Lower leg skin (tissue), 4 donors: ENCODE measurements around the gene ACO2. TPM values are rescaled to one million over a fixed set of nuclear protein-coding genes. Genes with fewer than 3 reads are reported as not detected.

Experiments used
- DNase-seq, 2 donors: peaks; one replicate each; pipeline ENCODE4 v3.0.0-alpha.2; 2019; ENCODE audit warnings: low spot score in 2 of 2
- H3K4me3 ChIP-seq: fragments of 200-600 bp; sonication (generic); 2 replicates; pipeline ENCODE4 v1.5.1; 2017; ENCODE audit warnings: mild to moderate bottlenecking, low read depth; ENCODE audit not compliant: poor library complexity, severe bottlenecking
- POLR2A ChIP-seq, 2 donors: fragments of 450-650 bp; IDR thresholded peaks; one replicate each; pipeline ENCODE4 v1.6.1; 2016 to 2017; ENCODE audit warnings: antibody characterized with exemption in 2 of 2, mild to moderate bottlenecking in 1 of 2, moderate library complexity in 1 of 2
- WGBS, 2 donors: methylation state at CpG; one replicate each; pipeline ENCODE4 v1.1.5; 2018; 5-methylcytosine and 5-hydroxymethylcytosine counted together
- intact Hi-C: fragments of 100-400 bp; cut with DNase I; formaldehyde crosslinking; loops from one replicate; pipeline ENCODE4 v1.15.0; 2023; ENCODE audit warnings: low total_unique reads
- total RNA-seq, 4 donors: library from RNA; depleted of rRNA; stranded (reverse); fragments of >200 nt; gene quantifications; one replicate each; pipeline ENCODE4 v1.1.0, GENCODE V29; 2016
- TF ChIP-seq, protein P1 (sequence below), 3 donors: fragments of 450-650 bp; IDR thresholded peaks; one replicate each; pipeline ENCODE4 v1.5.1; 2016; ENCODE audit warnings: antibody characterized with exemption in 3 of 3, mild to moderate bottlenecking in 3 of 3, moderate library complexity in 2 of 3

ACO2 gene
- total RNA-seq, 4 donors from 2014 or later: 64.0 to 103 (median 83.1) TPM

DNA sequence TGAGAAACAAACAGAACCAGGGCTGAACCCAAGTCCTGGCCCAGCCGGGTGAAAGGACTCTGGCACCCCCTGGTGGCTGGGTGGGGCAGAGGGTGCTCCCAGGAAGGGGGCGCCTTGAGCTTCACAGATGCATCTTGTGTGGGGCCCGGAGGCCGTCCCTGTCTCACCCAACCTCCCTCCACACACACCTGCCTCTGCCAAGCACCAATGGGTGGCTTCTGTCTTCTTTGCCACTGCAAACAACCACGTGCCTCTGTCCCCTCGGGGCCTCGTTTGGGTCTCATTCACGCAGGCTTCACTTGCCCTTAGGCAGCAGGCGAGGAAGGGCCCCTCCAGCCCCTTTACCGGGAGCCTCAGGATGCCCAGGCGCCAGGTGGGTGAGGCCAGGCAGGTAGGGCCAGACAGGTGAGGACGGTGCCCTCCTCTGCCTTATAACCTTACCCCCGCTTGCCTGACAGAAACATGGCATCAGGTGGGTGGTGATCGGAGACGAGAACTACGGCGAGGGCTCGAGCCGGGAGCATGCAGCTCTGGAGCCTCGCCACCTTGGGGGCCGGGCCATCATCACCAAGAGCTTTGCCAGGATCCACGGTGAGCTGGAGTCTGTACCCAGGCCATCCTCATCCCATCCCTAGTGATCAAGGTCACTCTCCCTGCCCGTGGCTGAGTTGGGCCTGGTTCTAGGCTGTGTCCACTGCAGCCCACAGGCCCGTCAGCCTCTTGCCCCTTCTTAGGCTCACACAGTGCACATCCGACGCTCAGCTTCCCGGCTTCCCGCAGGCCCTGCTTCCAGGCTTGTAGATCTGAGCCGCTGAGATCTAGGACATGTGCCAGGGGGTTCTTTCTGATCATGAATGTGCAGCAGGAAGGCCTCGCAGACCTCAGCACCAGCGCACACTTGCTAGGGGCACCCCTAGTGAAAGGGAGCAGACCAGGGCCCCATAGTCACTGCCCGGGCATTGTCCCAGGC lies 58.2 kb downstream of the ACO2 start:
- DNase-seq: no peak
- TF ChIP-seq, protein P1, sequence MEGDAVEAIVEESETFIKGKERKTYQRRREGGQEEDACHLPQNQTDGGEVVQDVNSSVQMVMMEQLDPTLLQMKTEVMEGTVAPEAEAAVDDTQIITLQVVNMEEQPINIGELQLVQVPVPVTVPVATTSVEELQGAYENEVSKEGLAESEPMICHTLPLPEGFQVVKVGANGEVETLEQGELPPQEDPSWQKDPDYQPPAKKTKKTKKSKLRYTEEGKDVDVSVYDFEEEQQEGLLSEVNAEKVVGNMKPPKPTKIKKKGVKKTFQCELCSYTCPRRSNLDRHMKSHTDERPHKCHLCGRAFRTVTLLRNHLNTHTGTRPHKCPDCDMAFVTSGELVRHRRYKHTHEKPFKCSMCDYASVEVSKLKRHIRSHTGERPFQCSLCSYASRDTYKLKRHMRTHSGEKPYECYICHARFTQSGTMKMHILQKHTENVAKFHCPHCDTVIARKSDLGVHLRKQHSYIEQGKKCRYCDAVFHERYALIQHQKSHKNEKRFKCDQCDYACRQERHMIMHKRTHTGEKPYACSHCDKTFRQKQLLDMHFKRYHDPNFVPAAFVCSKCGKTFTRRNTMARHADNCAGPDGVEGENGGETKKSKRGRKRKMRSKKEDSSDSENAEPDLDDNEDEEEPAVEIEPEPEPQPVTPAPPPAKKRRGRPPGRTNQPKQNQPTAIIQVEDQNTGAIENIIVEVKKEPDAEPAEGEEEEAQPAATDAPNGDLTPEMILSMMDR (IDR thresholded peaks at IDR 0.05): peak in 1 of 3 donors; percentile 38
- no peak for TF ChIP-seq POLR2A (IDR thresholded peaks at IDR 0.05)
- H3K4me3 ChIP-seq: no peak overlapping the region
- 61 to 68% methylated on average over 20 to 32 of the region's 32 CpGs for WGBS, 2 donors
- intact Hi-C loops: loop anchor here (5.0 kb wide), 1 partner anchor 125 kb away; no protein-coding TSS in a partner anchor

GRCh38 chr22:41528132-41528766 lies 59.3 kb downstream of the ACO2 start:
- intact Hi-C loops: loop anchor here (5.0 kb wide), 1 partner anchor 126 kb away; no protein-coding TSS in a partner anchor
- TF ChIP-seq, protein P1 (IDR thresholded peaks at IDR 0.05): no peak
- no peak for TF ChIP-seq POLR2A (IDR thresholded peaks at IDR 0.05)
- no peak for DNase-seq
- H3K4me3 ChIP-seq: no peak overlapping the region
- WGBS, 2 donors: 72 to 77% methylated on average over 16 of the region's 16 CpGs

- TF ChIP-seq, protein P1 (IDR thresholded peaks at IDR 0.05): no peak
- no peak for TF ChIP-seq POLR2A (IDR thresholded peaks at IDR 0.05)
- no peak for DNase-seq
- WGBS, 2 donors: 83 to 87% methylated on average over 13 of the region's 13 CpGs
- intact Hi-C loops: loop anchor here (5.0 kb wide), 1 partner anchor 127 kb away; no protein-coding TSS in a partner anchor
- no peak overlapping the region for H3K4me3 ChIP-seq
These were observed 60.1 kb downstream of the ACO2 start for GRCh38 chr22:41528938-41529561.

GRCh38 chr22:41530890-41531714 lies 62.2 kb downstream of the ACO2 start:
- H3K4me3 ChIP-seq: no peak overlapping the region
- no peak for TF ChIP-seq POLR2A (IDR thresholded peaks at IDR 0.05)
- TF ChIP-seq, protein P1 (IDR thresholded peaks at IDR 0.05): no peak
- 79 to 86% methylated on average over 13 to 15 of the region's 18 CpGs for WGBS, 2 donors
- intact Hi-C loops: no loop called here
- DNase-seq: no peak
